Astrocyte (in vitro differentiated cells and primary cell): Measurements from ENCODE around the gene MON2.

Experiments used
- EZH2 ChIP-seq: IDR thresholded peaks from 2 replicates; pipeline ENCODE4 v1.6.1; 2012; ENCODE audit warnings: mild to moderate bottlenecking, low read length, inconsistent platforms; ENCODE audit not compliant: insufficient read depth
- TF ChIP-seq, protein P1 (sequence below): IDR thresholded peaks from 2 replicates; pipeline ENCODE4 v1.5.1; 2011; ENCODE audit warnings: low read depth, mild to moderate bottlenecking, inconsistent platforms, low read length, moderate library complexity; ENCODE audit not compliant: insufficient read depth

DNA sequence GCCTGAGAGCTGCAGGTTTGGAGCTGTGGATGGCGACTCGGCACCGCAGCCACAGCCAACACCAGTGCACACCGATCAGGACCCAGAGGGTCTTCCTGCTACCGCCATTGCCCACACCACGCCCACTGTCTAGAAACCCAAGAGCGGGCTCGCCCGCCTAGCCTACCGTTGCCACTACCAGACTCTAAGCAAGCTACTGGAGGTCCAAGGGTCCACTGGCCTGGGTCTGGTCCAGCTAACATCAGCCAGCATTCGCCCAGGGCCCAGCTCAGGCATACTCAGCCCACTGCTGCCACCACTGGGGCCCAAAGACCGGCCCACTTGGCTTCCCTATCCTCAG, 30.5 kb upstream of the MON2 start:
- TF ChIP-seq EZH2 = no peak
- TF ChIP-seq, protein P1, sequence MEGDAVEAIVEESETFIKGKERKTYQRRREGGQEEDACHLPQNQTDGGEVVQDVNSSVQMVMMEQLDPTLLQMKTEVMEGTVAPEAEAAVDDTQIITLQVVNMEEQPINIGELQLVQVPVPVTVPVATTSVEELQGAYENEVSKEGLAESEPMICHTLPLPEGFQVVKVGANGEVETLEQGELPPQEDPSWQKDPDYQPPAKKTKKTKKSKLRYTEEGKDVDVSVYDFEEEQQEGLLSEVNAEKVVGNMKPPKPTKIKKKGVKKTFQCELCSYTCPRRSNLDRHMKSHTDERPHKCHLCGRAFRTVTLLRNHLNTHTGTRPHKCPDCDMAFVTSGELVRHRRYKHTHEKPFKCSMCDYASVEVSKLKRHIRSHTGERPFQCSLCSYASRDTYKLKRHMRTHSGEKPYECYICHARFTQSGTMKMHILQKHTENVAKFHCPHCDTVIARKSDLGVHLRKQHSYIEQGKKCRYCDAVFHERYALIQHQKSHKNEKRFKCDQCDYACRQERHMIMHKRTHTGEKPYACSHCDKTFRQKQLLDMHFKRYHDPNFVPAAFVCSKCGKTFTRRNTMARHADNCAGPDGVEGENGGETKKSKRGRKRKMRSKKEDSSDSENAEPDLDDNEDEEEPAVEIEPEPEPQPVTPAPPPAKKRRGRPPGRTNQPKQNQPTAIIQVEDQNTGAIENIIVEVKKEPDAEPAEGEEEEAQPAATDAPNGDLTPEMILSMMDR = no peak
